Ovary (tissue), 9 donors: ENCODE measurements around the gene PPCDC. TPM values are rescaled to one million over a fixed set of nuclear protein-coding genes. Genes with fewer than 3 reads are reported as not detected.

Experiments used
- DNase-seq, 5 donors: peaks; one replicate each; pipeline ENCODE4 v3.0.0-alpha.2; 2019 to 2020
- H3K27ac ChIP-seq, 2 donors: fragments of 200-600 bp; one replicate each; pipeline versions ENCODE4 v1.5.1 to v1.8.0; 2019 to 2022
- H3K27me3 ChIP-seq: fragments of 200-600 bp; one replicate; pipeline ENCODE4 v1.8.0; 2022
- H3K36me3 ChIP-seq: fragments of 200-600 bp; sonication (generic); one replicate; pipeline ENCODE4 v1.5.1; 2019
- H3K4me1 ChIP-seq: one replicate; pipeline ENCODE4 v1.8.1; 2013; ENCODE audit warnings: mild to moderate bottlenecking, moderate library complexity; ENCODE audit not compliant: insufficient read depth
- H3K4me3 ChIP-seq: fragments of 200-600 bp; sonication (generic); one replicate; pipeline ENCODE4 v1.5.1; 2017
- H3K9me3 ChIP-seq, 2 donors: fragments of 200-600 bp in 1 of 2; sonication (generic) in 1 of 2; one replicate each; pipeline versions ENCODE4 v1.5.1 to v1.8.1; 2013 to 2019; ENCODE audit warnings: mild to moderate bottlenecking in 1 of 2, moderate library complexity in 1 of 2
- CTCF ChIP-seq, 3 donors: fragments of 450-650 bp in 2 of 3; fragments of 200-600 bp in 1 of 3; IDR thresholded peaks; one replicate each; pipeline versions ENCODE4 v1.5.1 to v1.8.0; 2016 to 2022; ENCODE audit warnings: antibody characterized with exemption in 3 of 3, mild to moderate bottlenecking in 1 of 3
- EP300 ChIP-seq: sonication (generic); formaldehyde crosslinking; IDR thresholded peaks from one replicate; pipeline ENCODE4 v1.6.1; 2017; ENCODE audit warnings: antibody characterized with exemption
- POLR2A ChIP-seq: fragments of 450-650 bp; IDR thresholded peaks from one replicate; pipeline ENCODE4 v1.6.1; 2017; ENCODE audit warnings: antibody characterized with exemption, mild to moderate bottlenecking, moderate library complexity
- WGBS, 3 donors: extraction: QIAGEN DNeasy Blood & Tissue Kit in 1 of 3; methylation state at CpG; one replicate each; pipeline versions ENCODE4 v1.1.5 to v1.1.7; 2013 to 2017; 5-methylcytosine and 5-hydroxymethylcytosine counted together
- intact Hi-C, 4 donors: fragments of 100-400 bp; cut with DNase I; formaldehyde crosslinking; loops; one replicate each; pipeline versions ENCODE4 v1.11.0 to v1.15.1; 2022 to 2023
- polyA plus RNA-seq, 2 donors: library from polyadenylated mRNA; stranded (reverse); fragments of 200-250 nt in 1 of 2; fragments of 350-450 nt in 1 of 2; fragmentation: Illumina TruSeq in 1 of 2; extraction: RNeasy Lipid Tissue Mini Kit (QIAGEN cat#74804) in 1 of 2; gene quantifications; one replicate each; pipeline ENCODE4 v1.2.3, GENCODE V29; 2013 to 2014
- total RNA-seq, 7 donors: library from RNA; depleted of rRNA in 2 of 7; stranded (reverse); fragments of >200 nt in 2 of 7; fragmentation: NEBNext Ultra II Directional in 3 of 7; extraction: Animal tissue kit (Norgen Biotek cat#: 25700) in 3 of 7; gene quantifications; one replicate each; pipeline versions ENCODE4 v1.1.0 to v1.2.4, GENCODE V29; 2016 to 2023
- donor health status: DM: no; HTN: no; CAD: no; lungs with moderate emphysema.
- donor health status: DM: no; HTN: no; CAD: no.
- donor health status: Bipolar disorder and iron deficiency.
- donor health status: DM: yes; HTN: yes; CAD: no.
- donor health status: DM: no; HTN: no; CAD: no.
- donor health status: DM: yes; HTN: yes; CAD: no.

PPCDC gene
- total and polyA plus RNA-seq, 9 donors, result 4.0 to 20.6 (median 9.7) TPM

- WGBS, 3 donors, result 81 to 84% (median 83%) methylated on average over 6 of the region's 6 CpGs
- H3K4me1 ChIP-seq, result peaks cover under 1% of the 10 kb centered on the region
- intact Hi-C loops, result no loop called here
- no peak overlapping the region for H3K27ac ChIP-seq
- no peaks in the 10 kb centered on the region for H3K9me3 ChIP-seq
- H3K4me3 ChIP-seq, result no peak overlapping the region
- no peak for TF ChIP-seq EP300
- TF ChIP-seq CTCF (IDR thresholded peaks at IDR 0.05), result no peak
- no peak for TF ChIP-seq POLR2A
- no peaks in the 10 kb centered on the region for H3K36me3 ChIP-seq
- no peak for DNase-seq
- no peaks in the 10 kb centered on the region for H3K27me3 ChIP-seq
These were observed 22.1 kb upstream of the PPCDC start for GRCh38 chr15:75001310-75001709.

- no peak for DNase-seq
- no peaks in the 10 kb centered on the region for H3K27me3 ChIP-seq
- no peak overlapping the region for H3K27ac ChIP-seq
- no peaks in the 10 kb centered on the region for H3K4me1 ChIP-seq
- no peaks in the 10 kb centered on the region for H3K36me3 ChIP-seq
- intact Hi-C loops, result no loop called here
- no peak overlapping the region for H3K4me3 ChIP-seq
- WGBS, 3 donors, result 60 to 72% (median 68%) methylated on average over 7 of the region's 7 CpGs
- no peak for TF ChIP-seq CTCF (IDR thresholded peaks at IDR 0.05)
- no peaks in the 10 kb centered on the region for H3K9me3 ChIP-seq
These were observed 21.0 kb upstream of the PPCDC start for GRCh38 chr15:75002398-75002797.

- 87 to 92% (median 90%) methylated on average over 13 of the region's 13 CpGs for WGBS, 3 donors
- intact Hi-C loops, result no loop called here
- TF ChIP-seq EP300 (no peak), CTCF (IDR thresholded peaks at IDR 0.05) (no peak), POLR2A (no peak)
- H3K27me3 ChIP-seq, result no peaks in the 10 kb centered on the region
- no peak overlapping the region for H3K4me3 ChIP-seq
- H3K4me1 ChIP-seq, result no peaks in the 10 kb centered on the region
- H3K9me3 ChIP-seq, result no peaks in the 10 kb centered on the region
- no peak overlapping the region for H3K27ac ChIP-seq
- no peaks in the 10 kb centered on the region for H3K36me3 ChIP-seq
- no peak for DNase-seq
These were observed 16.2 kb upstream of the PPCDC start for GRCh38 chr15:75007216-75007615.

GRCh38 chr15:75008221-75008625, 15.2 kb upstream of the PPCDC start:
- H3K27ac ChIP-seq, result no peak overlapping the region
- H3K9me3 ChIP-seq, result no peaks in the 10 kb centered on the region
- intact Hi-C loops, result no loop called here
- no peak for TF ChIP-seq POLR2A
- no peak for TF ChIP-seq EP300
- no peak for TF ChIP-seq CTCF (IDR thresholded peaks at IDR 0.05)
- no peaks in the 10 kb centered on the region for H3K4me1 ChIP-seq
- no peak overlapping the region for H3K4me3 ChIP-seq
- WGBS, 3 donors, result 74 to 93% (median 84%) methylated on average over 5 of the region's 5 CpGs
- H3K36me3 ChIP-seq, result no peaks in the 10 kb centered on the region
- H3K27me3 ChIP-seq, result no peaks in the 10 kb centered on the region
- DNase-seq, result no peak
